Astrocyte (in vitro differentiated cells and primary cell): ENCODE data around the gene CIT.

ENCODE experiments used
- CTCF ChIP-seq: IDR thresholded peaks from 2 replicates; pipeline ENCODE4 v1.5.1; 2011; ENCODE audit warnings: low read depth, mild to moderate bottlenecking, inconsistent platforms, low read length, moderate library complexity; ENCODE audit not compliant: insufficient read depth
- EZH2 ChIP-seq: IDR thresholded peaks from 2 replicates; pipeline ENCODE4 v1.6.1; 2012; ENCODE audit warnings: mild to moderate bottlenecking, low read length, inconsistent platforms; ENCODE audit not compliant: insufficient read depth

GRCh38 chr12:119780786-119781434 lies 96.2 kb downstream of the CIT start:
- TF ChIP-seq CTCF (peak; percentile 91), EZH2 (no peak)
